ENCODE measurements around the gene PHACTR2. TPM values are rescaled to one million over a fixed set of nuclear protein-coding genes. Genes with fewer than 3 reads are reported as not detected.

PHACTR2 gene
- total RNA-seq, 1 experiment from 2014 or later = 39.8 TPM

DNA sequence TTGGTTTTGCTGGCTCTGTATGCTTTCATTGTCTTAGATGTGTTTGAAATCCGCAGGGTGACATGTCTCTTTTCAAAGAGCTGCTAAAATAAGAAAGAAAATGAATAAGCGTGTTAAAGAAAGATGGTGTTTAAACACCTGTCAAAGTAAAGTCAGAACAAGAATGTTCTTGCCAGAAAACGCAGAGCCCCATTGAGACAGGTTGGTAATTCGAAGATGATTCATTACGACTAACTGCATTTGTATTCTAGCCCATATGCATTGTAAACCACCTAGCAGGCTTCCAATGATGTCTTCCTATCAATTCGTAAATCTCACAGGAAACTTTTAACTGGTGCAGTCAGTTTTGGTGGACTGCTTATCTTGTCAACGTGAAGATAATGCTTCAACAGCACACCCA lies 16.8 kb downstream of the PHACTR2 start:
- Histone ChIP-seq H3K27ac (no peak overlapping the region), H4K20me1 (ENCODE audit: insufficient read depth) (no peaks in the 10 kb centered on the region), H3K36me3 (ENCODE audit: low read depth) (no peaks in the 10 kb centered on the region), H2AFZ (no peak overlapping the region), H3F3A (ENCODE audit: insufficient read depth, low read depth) (no peaks in the 10 kb centered on the region), H3K9me2 (ENCODE audit: insufficient read depth) (no peaks in the 10 kb centered on the region), H3K4me2 (no peak overlapping the region), H3K79me2 (ENCODE audit: low read depth) (peaks cover 30% of the 10 kb centered on the region), H3K4me1 (replicated peaks; ENCODE audit: insufficient read depth) (peaks cover 17% of the 10 kb centered on the region; the same call in 1 of the 2 replicates), H3K9me3 (ENCODE audit: insufficient read depth, low read depth) (no peaks in the 10 kb centered on the region), H3K27me3 (ENCODE audit: insufficient read depth, low read depth) (no peaks in the 10 kb centered on the region), H3K4me3 (no peak overlapping the region)
- no TSS peak for BruUV-seq (replicated peaks)
- intact Hi-C loops (cut with micrococcal nuclease; ENCODE audit: unreplicated experiment) = loop anchor here (5.0 kb wide), 2 partner anchors 53 to 148 kb away; partner anchors contain the start of gene LTV1
- DNase-seq = no peak
- POLR2A ChIA-PET (ENCODE audit: unreplicated experiment) = no interaction called here
- CTCF ChIA-PET = no interaction called here
- no peak for TF ChIP-seq EZH2 (IDR thresholded peaks at IDR 0.05; ENCODE audit: low read depth)
- TF ChIP-seq, protein P1, sequence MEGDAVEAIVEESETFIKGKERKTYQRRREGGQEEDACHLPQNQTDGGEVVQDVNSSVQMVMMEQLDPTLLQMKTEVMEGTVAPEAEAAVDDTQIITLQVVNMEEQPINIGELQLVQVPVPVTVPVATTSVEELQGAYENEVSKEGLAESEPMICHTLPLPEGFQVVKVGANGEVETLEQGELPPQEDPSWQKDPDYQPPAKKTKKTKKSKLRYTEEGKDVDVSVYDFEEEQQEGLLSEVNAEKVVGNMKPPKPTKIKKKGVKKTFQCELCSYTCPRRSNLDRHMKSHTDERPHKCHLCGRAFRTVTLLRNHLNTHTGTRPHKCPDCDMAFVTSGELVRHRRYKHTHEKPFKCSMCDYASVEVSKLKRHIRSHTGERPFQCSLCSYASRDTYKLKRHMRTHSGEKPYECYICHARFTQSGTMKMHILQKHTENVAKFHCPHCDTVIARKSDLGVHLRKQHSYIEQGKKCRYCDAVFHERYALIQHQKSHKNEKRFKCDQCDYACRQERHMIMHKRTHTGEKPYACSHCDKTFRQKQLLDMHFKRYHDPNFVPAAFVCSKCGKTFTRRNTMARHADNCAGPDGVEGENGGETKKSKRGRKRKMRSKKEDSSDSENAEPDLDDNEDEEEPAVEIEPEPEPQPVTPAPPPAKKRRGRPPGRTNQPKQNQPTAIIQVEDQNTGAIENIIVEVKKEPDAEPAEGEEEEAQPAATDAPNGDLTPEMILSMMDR (conservative IDR thresholded peaks at IDR 0.05) = no peak

DNA sequence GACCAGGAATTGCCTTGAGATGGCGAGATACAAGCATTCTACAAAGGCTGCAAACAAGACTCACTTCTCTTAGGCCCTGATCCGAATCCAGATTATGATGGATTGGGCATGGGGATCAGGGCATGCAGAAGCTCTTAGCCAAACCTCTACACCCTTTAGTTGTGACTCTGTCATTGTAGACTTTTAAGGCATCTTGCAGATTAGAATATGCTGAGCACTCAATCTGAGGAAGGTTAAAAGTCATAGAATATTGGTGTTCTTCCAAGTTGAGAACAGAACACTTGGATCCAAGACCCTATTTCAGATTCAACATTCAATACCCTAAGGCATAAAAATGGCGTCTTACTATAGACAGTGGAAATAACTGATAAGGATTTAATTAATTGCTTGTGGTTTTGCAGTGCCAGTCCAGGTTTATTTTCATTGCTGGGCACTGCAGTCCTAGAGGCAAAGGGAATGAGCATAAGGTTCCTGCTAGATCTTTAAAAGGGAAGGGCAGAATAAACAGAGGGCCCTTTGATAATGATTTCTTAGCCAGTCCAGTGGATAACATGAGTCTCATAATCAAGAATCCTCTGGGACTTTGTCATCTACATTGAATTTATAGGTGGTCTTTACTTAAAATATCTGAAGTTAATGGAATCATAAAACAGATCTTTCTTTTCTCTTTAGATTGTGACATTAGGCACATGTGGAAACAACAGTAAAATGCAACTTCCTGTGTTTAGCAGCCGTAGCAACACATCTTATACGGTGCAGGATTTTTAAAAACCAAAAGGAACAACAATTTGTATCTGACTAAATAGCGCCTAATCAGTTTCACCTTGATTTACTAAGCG lies 17.6 kb downstream of the PHACTR2 start:
- Histone ChIP-seq H4K20me1 (ENCODE audit: insufficient read depth) (no peaks in the 10 kb centered on the region), H3K79me2 (ENCODE audit: low read depth) (peaks cover 26% of the 10 kb centered on the region), H3K9me3 (ENCODE audit: insufficient read depth, low read depth) (no peaks in the 10 kb centered on the region), H3F3A (ENCODE audit: insufficient read depth, low read depth) (no peaks in the 10 kb centered on the region), H3K27ac (no peak overlapping the region), H3K36me3 (ENCODE audit: low read depth) (no peaks in the 10 kb centered on the region), H3K27me3 (ENCODE audit: insufficient read depth, low read depth) (no peaks in the 10 kb centered on the region), H3K4me2 (no peak overlapping the region), H2AFZ (no peak overlapping the region), H3K4me3 (no peak overlapping the region), H3K9me2 (ENCODE audit: insufficient read depth) (no peaks in the 10 kb centered on the region), H3K4me1 (replicated peaks; ENCODE audit: insufficient read depth) (peaks cover 13% of the 10 kb centered on the region; the same call in 1 of the 2 replicates)
- POLR2A ChIA-PET (ENCODE audit: unreplicated experiment) = interaction anchor here (0.7 kb wide), 1 partner anchor 75 kb away, joined by 3 read pairs; no protein-coding TSS in a partner anchor
- no peak for DNase-seq
- TF ChIP-seq, protein P1 (conservative IDR thresholded peaks at IDR 0.05) = no peak
- TF ChIP-seq EZH2 (IDR thresholded peaks at IDR 0.05; ENCODE audit: low read depth) = no peak
- CTCF ChIA-PET = no interaction called here
- no TSS peak for BruUV-seq (replicated peaks)
- intact Hi-C loops (cut with micrococcal nuclease; ENCODE audit: unreplicated experiment) = no loop called here

DNA sequence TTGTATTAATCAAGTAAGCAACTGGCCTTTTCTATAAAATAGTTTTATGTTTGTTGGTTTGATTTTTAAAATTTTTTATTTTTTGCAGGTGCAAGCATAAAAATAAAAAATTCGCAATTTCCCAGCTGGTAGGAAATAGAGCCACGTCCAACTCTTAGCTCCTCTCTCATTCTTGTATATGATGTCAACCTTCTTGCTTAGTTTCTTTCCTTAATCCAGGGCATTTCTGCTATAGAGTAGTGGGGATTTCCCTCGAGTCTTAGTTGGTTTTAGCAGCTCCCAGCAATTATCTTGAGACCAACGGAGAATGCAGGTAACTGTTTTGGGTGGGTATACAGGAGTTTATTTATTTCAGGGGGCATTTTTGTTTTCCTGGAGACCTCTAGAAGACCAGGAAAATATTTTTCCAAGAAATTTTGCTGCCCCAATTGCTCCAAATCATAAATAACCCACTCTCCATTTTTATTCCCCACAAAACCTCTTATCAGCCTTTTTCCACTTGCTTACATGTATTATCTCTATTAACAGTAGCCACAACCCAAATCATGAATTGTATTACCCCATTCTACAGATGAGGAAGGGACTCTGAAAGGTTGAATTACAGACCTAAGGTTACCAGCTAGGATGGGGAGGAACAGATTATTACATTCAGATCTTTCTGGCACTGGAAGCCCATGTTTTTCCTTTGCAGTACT lies 18.4 kb downstream of the PHACTR2 start:
- CTCF ChIA-PET = no interaction called here
- H3K4me2 ChIP-seq = no peak overlapping the region
- H3K9me2 ChIP-seq (ENCODE audit: insufficient read depth) = no peaks in the 10 kb centered on the region
- H3K9me3 ChIP-seq (ENCODE audit: insufficient read depth, low read depth) = no peaks in the 10 kb centered on the region
- no TSS peak for BruUV-seq (replicated peaks)
- H3K4me1 ChIP-seq (replicated peaks; ENCODE audit: insufficient read depth) = peaks cover 10% of the 10 kb centered on the region; the same call in 1 of the 2 replicates
- H3F3A ChIP-seq (ENCODE audit: insufficient read depth, low read depth) = no peaks in the 10 kb centered on the region
- DNase-seq = no peak
- H2AFZ ChIP-seq = no peak overlapping the region
- TF ChIP-seq, protein P1 (conservative IDR thresholded peaks at IDR 0.05) = no peak
- no peak for TF ChIP-seq EZH2 (IDR thresholded peaks at IDR 0.05; ENCODE audit: low read depth)
- no peak overlapping the region for H3K27ac ChIP-seq
- peaks cover 19% of the 10 kb centered on the region for H3K79me2 ChIP-seq (ENCODE audit: low read depth)
- POLR2A ChIA-PET (ENCODE audit: unreplicated experiment) = interaction anchor here (0.7 kb wide), 1 partner anchor 76 kb away, joined by 3 read pairs; no protein-coding TSS in a partner anchor
- no peaks in the 10 kb centered on the region for H3K36me3 ChIP-seq (ENCODE audit: low read depth)
- intact Hi-C loops (cut with micrococcal nuclease; ENCODE audit: unreplicated experiment) = no loop called here
- H3K27me3 ChIP-seq (ENCODE audit: insufficient read depth, low read depth) = no peaks in the 10 kb centered on the region
- H4K20me1 ChIP-seq (ENCODE audit: insufficient read depth) = no peaks in the 10 kb centered on the region; the same call in 1 of the 2 replicates
- no peak overlapping the region for H3K4me3 ChIP-seq
